ENCODE results near the gene B4GALNT4.
"Not testable (repeated sequence)": the region's sequence is repeated elsewhere in the genome, so short reads cannot be mapped to it uniquely, and the experiment has no call there.

Gene B4GALNT4

GRCh38 chr11:406796-407650 is 37.7 kb downstream of the B4GALNT4 start:
- DNase-seq (ENCODE audit: low read depth in 2 of 3, low spot score in 2 of 3) = peak; percentile 67 to 82 (median 75)

DNA sequence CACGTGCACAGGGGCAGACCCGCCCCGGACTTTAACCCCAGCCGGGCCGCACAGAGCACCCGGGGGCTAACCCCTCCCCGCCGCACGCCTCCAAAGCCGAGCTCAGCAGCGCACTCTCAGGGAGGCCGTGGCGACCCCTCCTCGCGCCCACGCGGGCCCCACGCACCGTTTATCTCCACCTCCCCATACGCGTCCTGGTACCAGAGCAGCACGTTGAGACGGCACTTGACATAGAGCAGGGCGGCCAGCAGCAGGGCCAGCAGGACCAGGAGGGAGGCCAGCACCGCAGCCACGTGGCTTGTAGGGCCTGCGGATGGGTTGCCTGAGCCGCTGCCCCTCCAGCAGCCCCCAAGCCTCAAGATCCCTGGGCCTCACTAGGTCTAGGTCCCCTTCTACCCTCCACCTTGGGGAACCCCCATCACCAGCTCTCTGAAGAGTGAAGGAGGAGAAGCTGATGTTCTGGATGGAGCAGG is 38.4 kb downstream of the B4GALNT4 start:
- DNase-seq (ENCODE audit: low read depth in 2 of 3, low spot score in 2 of 3) = no peak

- DNase-seq (ENCODE audit: low read depth in 2 of 3, low spot score in 2 of 3) = no peak
These were observed 39.1 kb downstream of the B4GALNT4 start for GRCh38 chr11:408154-409007.

DNA sequence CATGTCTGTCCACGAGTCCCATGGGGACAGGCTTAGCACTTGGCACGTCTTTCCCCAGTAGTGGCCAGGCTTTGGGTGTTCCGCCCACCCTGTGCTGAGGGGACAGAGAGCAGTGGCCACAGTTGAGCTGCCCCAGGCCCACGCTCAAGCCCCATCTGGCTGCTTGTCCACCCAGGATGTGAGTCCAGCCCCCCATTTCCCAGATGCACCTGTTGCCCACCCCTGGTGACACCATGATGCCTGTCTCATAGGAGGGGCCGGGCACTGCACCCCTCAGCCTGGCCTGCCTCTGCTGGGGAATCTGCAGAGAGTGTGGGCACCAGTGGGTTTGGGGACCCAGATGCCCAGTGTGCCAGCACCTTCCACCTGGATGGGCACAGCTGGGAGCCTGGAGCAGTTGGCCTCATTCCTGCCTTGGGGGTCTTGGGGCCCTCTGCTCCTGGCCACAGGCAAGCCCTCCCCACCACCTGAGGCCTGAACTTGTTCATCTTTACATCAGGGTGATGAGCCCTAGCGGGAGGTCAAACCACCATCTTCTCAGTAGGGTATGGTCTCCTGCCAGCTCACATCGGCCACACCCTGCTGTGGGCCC is 39.8 kb downstream of the B4GALNT4 start:
- DNase-seq (ENCODE audit: low read depth in 2 of 3, low spot score in 2 of 3) = no peak

DNA sequence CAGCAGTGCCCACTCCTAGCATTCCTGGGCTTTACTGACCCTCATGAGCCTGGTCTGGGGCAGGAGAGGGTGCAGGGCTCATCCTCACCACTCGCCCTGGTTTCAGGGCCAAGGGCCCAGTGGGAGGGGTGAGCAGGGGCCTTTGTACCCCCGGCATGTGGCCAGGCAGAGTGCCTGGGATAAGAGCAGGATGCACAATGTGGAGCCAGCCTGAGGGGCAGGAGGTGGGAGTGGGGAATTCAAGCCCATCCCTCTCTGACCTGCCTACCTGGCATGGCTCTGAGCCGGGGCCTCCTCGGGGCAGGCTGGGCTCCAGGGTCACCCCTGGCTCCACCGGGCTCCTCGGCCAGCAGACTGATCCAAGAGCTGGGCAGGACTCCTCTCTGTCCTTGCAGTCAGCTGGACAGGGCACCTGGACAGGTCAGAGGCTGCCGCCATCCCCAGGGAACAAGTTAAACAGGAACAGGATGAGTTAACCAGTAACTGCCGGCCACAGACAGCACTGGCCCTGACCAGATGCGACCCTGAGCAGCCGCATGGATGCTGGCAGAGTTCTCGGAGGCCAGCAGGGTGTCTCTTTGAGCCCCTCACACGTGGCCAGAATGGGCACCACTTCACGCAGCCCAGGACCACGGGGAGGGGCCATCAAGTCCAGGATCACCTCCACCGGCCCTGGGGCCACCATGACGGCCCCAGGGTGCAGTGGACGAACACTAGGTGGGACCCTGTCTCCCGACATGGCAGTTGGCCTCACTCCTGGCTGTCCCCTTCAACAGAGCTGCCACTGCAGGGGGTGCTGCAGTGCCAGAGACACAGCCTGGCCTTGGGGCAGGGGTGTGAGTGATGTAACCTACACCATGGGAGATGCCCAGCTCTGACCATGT is 40.5 kb downstream of the B4GALNT4 start:
- DNase-seq (ENCODE audit: low read depth in 2 of 3, low spot score in 2 of 3) = no peak

DNA sequence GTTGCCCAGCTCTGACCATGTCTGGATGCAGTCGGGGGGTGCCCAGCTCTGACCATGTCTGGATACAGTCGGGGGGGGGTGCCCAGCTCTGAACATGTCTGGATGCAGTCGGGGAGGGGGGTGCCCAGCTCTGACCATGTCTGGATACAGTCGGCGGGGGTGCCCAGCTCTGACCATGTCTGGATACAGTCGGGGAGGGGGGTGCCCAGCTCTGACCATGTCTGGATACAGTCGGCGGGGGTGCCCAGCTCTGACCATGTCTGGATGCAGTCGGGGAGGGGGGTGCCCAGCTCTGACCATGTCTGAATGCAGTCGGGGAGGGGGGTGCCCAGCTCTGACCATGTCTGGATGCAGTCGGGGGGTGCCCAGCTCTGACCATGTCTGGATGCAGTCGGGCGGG is 41.4 kb downstream of the B4GALNT4 start:
- DNase-seq (ENCODE audit: low read depth in 2 of 3, low spot score in 2 of 3) = not testable (repeated sequence)

- not testable (repeated sequence) for DNase-seq (ENCODE audit: low read depth in 2 of 3, low spot score in 2 of 3)
These were observed 42.2 kb downstream of the B4GALNT4 start for GRCh38 chr11:411520-411919.

DNA sequence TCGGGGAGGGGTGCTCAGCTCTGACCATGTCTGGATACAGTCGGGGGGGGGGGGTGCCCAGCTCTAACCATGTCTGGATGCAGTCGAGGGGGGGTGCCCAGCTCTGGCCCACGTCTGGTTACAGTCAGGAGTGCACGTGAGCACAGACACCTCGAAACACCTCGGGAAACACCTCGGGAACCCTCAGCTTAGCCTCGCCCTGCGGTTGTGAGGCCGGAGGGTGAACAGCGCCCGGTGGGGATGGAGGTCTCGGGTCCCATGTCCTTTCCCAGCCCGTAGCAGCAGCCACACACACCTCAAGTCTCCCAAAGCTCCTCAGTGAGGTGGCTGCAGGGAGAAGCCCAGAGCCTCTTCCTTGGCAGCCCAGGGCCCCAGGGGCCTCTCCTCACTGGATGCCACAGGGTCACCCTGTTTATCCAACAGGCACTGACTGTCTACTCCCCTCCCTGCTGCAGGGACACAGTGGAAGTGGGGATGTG is 43.4 kb downstream of the B4GALNT4 start:
- DNase-seq (ENCODE audit: low read depth in 2 of 3, low spot score in 2 of 3) = no peak

DNA sequence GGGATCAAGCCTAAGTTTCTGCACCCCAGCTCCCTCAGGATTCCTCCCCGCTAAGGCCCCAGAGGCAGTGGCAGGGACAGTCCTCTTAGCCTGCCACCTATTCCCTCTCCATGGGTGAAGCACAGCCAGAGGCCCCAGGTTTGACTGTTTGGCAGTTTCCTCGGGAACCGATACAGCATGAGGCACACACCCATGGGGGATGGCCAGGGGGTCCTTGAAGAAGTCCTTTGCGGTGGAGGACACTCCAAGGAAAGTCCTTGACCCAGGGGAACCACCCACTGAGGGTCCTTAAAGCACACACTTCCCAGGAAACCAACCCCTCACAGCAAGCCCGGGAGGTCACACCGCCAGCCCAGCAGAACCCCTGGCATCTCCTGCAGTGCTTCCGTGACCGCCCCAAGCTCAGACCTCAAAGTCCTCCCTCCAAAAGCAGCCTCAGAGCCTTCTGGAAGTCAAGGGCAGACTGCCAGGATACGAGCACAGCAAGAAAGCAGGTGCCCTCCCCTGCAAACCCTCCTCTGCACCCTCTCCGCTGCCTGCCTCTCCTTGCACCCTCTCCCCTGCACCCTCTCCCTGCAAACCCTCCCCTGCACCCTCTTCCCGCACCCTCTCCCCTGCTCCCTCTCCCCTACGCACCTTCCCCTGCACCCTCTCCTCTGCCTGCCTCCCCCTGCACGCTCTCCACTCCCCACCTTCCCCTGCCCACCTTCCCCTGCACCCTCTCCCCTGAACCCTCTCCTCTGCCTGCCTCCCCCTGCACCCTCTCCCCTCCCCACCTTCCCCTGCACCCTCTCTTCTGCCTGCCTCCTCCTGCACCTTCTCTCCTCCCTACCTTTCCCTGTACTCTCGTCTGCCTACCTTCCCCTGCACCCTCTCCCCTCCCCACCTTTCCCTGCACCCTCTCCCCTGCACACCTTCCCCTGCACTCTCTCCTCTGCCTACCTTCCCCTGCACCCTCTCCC is 44.1 kb downstream of the B4GALNT4 start:
- DNase-seq (ENCODE audit: low read depth in 2 of 3, low spot score in 2 of 3) = no peak

GRCh38 chr11:414318-414857 is 45.1 kb downstream of the B4GALNT4 start:
- DNase-seq (ENCODE audit: low read depth in 2 of 3, low spot score in 2 of 3) = no peak

DNA sequence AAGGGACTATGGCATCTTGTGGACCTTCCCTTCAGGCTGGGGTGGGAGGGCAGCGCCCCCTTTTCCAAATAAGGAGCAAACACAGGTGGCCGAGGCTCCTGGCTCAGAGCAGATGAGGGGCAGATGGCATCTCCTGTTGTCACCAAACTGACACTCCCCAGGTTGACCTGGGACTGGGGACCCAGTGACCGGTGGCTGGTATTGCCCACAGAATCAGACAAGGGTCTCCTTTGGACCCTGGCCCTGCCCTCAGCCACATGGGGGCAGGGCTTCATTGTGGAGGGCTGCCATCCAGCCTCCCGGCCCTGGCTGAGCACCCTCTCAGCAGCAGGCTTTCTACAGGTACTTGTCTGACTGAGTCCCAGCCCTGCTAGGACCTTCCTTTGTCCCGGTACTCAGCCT is 46.3 kb downstream of the B4GALNT4 start:
- no peak for DNase-seq (ENCODE audit: low read depth in 2 of 3, low spot score in 2 of 3)

DNA sequence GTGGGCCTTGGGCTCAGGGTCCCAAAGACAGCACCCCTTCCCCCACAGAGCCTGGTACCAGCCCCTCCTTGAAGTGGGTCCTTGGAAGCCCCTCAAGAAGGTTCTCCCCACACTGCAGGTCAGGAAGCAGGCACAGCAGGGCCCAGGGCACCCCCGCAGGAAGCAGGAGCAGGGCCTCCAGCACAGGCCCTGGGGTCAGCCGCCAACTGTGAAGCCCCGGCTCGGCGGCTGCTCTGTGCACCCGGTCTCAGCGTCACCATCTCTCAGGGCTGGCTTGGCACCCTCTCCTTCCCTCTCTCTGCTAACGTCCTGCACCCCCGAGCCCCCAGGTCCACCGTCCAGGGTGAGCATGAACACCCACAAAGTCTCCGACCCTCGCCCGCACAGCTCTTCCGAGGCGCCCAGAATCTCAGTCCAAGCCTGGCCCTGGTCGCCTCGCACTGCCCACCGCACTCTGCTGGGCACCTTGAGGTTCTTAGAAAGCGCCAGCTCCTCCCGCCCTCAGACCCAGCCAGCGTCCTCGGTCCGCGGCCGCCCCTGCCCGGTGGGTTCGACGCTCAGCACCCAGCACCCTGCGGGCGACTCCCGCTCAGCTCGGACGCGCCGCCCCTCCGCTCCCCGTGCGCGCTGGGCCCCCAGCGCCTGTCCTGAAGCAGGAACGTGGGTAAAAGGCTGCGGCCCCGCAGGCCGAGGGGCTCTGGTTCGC is 46.9 kb downstream of the B4GALNT4 start:
- DNase-seq (ENCODE audit: low read depth in 2 of 3, low spot score in 2 of 3) = no peak

DNA sequence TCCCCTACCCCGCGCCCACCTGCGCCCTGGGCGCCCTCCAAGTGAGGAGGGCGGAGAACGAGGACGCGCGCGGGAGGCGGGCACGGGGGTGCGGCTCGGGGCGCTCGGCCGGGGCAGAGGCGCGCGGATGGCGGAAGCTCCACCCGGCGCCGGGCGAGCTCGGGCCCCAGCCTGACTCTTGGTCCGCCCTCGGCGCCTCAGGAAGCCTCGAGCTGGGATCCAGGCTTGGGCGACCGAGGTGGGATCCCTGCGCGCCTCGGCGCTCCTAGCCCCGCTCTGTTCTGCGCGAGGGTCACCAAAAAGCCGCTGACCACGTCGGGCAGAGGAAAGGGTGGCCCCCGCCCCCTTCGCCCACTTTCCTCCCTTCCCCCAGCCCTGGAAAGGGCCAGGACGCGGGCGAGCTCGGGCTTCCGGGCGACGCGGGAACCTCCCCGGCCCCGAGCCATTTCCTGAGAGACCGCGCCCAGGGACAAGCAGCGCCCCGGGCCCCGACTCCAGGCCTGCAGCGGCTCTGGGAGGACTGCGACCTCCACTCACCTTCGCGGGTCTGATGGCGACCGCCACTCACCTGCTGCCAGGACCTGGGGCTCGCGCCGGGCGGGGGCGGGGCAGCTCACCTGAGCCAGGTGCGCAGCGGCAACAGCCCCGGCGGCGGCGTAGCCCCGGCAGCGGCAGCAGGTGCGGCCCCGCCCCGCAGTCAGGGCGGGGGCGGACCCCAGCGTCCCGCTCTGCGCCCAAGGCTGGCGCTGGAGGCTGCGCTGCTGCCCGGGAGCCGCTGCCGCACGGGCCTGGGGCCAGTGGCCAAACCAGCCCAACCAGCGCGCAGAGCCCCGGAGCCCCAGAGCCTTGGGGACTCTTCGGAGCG is 47.7 kb downstream of the B4GALNT4 start:
- DNase-seq (ENCODE audit: low read depth in 2 of 3, low spot score in 2 of 3) = no peak

- DNase-seq (ENCODE audit: low read depth in 2 of 3, low spot score in 2 of 3) = no peak
These were observed 48.5 kb downstream of the B4GALNT4 start for GRCh38 chr11:417652-418342.

DNA sequence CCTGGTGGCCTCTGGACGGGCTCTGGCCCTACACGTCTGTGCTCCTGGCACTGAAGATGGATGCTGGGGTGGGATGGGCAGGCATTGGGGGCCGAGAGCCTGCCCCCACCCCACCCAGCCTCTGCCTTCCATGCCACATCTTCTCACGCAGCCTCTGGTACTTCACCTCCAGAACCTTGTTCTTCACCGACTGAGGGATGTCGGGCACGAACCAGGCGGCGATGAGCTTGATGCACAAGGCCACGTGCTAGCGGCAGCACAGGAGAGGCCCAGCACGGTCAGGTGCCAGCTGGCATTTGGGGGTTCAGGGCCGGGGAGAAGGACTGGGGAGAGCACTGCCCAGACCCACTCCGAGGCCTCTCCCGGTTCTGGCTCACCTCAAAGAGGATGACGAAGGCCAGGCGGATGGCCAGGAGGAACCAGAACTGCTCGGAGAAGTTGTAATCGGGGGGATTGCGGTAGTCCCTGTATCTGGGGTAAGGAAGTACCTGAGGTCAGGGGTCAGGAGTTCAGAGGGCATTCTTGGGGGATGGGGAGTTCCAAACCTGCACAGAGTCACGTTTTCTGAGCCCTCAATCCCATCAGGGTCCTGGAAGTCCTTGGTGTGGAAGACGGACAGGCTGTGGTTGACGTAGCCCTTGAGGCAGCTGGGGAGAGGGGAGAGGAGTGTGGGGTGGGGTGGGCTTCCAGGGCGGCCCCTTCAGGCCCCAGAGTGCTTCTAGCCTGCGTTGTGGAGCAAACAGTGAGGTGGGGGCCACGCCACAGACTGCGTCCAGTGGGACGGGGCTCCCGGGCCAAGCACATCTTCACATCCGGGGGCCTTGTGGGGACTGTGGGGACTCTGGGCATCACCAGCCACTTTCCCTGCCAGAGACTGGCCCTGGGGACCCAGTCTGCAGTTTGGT is 49.3 kb downstream of the B4GALNT4 start:
- DNase-seq (ENCODE audit: low read depth in 2 of 3, low spot score in 2 of 3) = no peak

Measured in activated CD8-positive, alpha-beta memory T cell treated with anti-CD3 and anti-CD28 coated beads for 48 hours (primary cell).